ENCODE results near the gene IL11RA.

DNA sequence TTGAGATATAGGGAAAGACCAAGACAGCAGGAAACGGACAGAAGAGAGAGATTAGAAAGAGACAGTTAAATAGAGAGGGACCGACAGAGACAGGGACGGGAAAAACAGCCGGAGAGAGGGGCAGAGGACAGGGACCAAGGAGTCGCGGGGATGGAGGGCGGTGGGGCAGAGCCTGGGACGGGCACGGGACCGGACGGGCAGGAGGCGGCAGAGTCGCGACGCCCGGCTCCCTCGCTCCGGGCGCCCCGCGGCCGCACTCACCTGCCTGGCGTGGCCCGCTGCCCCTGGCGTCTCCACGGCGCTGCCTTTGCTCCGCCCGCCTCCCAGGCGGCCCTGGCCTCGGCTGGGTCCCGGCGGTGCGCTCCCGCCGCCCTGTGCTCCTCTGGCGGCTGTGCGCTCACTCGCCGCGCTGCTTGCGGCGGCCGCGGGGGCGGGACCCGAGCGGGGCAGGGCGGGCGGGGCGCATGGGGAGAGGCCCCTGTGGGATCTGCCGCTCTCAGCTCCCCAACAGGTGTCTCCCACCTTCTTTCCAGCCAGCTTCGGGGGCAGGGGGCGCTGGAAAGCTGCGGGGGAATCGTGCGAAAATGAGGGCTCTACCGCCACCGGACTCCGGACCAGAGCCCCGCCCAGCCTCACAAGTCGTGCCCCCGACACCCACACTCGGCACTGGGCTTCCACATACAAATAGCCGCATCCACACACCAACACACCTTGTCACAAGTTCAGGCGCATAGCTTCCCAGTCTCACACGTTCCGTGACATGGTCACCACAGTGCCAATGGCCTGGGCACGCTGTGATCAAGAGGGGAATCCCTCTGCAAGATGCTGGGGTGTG lies 23.1 kb upstream of the IL11RA start, which contains the start of gene ARID3C:
- TF ChIP-seq GATA2 (IDR thresholded peaks at IDR 0.05; ENCODE audit: low read depth, low read length), result no peak
- TF ChIP-seq GATA3 (IDR thresholded peaks at IDR 0.05; ENCODE audit: low read depth, low read length), result no peak
